ENCODE measurements around the gene FRK.

FRK gene

GRCh38 chr6:116033687-116034303, 26.9 kb downstream of the FRK start:
- DNase-seq, result no peak

DNA sequence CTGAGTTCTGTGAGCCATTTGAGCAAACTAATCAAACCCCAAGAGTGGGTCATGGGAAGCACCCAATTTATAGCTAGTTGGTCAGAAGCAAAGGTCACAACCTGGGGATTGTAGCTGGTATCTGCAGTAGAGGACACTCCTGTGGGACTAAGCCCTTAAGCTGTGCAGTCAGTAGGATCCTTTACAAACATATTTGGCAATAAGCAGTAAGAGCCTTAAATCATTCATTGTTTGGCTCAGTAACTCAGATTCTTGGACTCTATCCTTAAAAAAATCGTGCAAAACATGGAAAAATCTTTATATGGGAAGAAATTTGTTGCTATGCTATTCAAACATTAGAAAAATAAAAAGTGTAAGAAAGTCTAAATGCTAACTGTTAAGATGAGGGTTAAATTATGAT, 29.9 kb downstream of the FRK start:
- no peak for DNase-seq

GRCh38 chr6:116029535-116029934, 31.2 kb downstream of the FRK start:
- no peak for DNase-seq

DNA sequence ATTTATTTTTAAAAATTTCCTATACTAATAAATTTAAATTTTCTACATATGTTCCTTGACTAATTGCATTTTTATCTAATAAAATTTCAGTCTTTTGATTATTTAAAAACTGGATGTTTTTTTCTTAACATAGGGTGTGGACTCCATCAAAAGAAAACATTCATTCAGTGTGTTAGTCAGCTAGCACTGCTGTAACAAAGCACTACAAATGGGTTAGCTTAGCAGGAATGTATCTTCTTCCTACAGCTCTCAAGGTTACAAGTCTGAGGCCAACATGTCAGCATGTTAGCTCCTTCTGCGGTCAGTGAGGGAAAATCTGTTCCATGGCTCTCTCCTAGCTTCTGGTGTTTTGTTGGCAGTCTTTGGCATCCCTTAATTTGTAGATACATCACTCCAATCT, 32.5 kb downstream of the FRK start:
- DNase-seq, result no peak

- no peak for DNase-seq
These were observed 32.9 kb downstream of the FRK start for GRCh38 chr6:116027801-116028200.

DNA sequence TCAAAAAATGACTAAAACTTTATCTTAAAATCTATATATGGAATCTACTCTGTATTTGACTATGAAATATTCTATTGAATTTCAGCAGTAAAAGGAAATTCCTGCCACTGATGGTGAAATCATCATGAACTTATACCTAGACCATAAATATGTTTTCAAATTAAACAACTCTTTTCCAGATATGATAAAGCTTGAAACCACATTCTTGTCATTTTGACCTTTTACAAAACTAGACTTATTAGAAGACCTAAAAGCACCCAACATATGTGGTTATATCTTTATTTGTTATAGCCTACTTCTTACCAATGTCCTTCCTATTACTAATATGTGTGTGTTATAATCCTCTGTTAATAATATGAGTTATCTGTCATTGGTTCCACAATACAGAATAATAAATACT, 35.3 kb downstream of the FRK start:
- DNase-seq, result no peak

DNA sequence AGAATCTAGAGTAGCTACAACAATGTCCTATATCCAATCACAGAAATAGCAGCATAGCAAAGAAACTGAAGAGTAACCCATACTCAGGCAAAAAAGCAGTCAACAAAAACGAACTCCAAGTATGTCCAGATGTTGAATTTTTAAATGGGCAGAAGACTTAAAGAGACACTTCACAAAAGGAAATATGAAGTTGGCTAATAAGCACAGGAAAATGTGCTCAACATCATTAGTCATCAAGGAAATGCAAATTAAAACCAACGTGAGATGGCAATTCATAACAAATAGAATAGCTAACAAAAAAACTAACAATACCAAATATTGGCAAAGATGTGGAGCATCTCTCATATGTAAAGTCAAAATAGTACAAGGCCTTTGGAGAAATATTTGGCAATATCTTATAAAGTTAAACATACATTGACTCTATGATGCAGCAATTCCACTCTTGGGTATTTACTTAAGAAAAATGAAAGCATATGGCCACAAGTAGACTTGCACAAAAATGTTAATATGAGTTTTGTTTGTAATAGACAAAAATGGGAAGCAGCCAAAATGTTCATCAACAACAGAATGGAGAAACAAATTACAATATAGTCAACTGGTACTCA, 37.7 kb downstream of the FRK start:
- DNase-seq, result no peak

- DNase-seq, result no peak
These were observed 40.0 kb downstream of the FRK start for GRCh38 chr6:116020738-116021137.

DNA sequence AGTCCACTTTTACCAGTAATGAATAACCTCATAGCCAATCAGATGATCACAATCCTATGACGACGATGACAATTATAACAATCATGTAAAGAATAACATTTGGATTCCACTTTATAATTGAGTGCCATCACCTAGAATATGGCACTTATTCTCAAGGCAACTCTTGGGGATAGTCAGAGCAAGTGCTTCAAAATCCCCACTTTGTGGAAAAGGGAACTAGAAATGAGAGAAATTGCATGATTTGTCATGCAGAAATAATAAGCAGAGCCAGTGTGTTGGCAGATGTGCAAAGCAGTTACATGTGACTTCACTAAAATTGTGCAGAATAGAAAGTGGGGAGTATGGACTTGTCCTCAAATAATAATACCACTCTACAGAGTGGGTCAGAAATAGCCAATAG, 41.3 kb downstream of the FRK start:
- DNase-seq, result no peak

DNA sequence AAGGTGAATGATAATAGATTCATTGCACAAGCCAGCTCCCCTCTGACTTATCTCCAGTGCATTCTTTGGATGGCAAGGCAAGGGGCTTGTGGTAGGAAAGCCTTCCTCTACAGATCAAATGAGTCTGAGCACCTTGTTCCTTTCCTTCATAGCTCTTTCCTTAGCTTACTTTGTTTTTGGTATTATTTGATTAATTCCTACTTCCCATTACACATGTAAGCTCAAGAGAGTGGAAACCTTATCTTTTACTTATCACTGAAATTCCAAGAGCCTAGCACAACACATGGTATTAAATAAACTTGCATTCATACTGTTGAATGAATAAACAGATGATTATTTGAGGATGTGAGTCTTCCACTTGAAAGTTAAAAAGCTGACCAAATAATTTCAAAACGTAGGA, 41.7 kb downstream of the FRK start:
- DNase-seq, result no peak

GRCh38 chr6:116017546-116018295, 43.0 kb downstream of the FRK start:
- DNase-seq, result no peak

DNA sequence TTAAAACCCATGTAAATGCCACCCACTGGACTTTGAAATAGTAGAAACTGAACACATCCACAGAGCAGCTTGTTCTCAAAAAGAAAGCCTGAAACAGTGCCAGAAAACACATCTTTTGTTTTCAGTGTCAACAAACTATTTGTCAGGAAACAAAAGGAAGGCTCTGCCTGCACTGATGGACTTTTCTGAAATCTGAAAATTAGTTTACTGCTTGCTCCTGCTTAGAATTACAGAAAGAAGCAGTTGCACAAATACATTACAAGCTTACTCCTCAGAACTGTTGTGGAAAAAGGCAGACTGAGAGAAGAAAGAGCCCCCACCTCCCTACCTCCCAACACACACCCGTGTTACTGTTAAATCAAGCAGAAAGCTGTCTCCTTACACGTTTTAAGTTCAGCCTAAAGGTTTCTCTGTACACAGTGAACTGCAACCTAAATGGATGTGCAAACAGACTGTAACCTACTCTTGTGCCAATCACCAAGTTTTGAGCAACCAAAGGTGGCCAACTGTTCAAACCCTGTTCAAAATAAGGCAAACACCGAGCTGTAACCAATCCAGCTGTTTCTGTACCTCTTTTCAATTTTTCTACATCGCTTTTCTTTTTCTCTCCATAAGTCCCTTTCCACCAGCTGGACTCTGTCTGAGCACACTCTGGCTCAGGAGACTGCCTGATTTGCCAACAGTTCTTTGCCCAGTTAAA, 43.7 kb downstream of the FRK start:
- no peak for DNase-seq

GRCh38 chr6:116015983-116016382, 44.7 kb downstream of the FRK start:
- no peak for DNase-seq

- DNase-seq, result no peak
These were observed 45.1 kb downstream of the FRK start for GRCh38 chr6:116015561-116015960.

DNA sequence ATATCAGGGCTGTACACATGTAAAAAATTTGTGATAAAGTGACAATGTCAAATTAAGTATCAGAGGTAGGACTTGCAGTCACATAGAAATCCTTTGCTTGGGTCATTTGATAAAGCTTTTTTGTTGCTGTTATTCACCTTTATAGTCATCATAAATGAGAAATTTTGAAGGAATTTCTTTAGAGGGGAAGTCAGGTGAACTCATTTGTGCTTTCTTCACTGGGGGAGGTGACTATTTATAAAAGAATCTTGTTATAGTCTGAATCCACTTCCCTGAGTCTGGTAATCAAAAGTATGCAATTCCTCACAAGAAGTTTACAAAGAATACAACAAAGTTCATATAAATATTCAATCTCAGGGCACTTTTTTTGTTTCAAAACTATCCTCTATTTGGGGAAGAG, 47.7 kb downstream of the FRK start:
- no peak for DNase-seq

GRCh38 chr6:116012471-116012949, 48.2 kb downstream of the FRK start:
- DNase-seq, result no peak

DNA sequence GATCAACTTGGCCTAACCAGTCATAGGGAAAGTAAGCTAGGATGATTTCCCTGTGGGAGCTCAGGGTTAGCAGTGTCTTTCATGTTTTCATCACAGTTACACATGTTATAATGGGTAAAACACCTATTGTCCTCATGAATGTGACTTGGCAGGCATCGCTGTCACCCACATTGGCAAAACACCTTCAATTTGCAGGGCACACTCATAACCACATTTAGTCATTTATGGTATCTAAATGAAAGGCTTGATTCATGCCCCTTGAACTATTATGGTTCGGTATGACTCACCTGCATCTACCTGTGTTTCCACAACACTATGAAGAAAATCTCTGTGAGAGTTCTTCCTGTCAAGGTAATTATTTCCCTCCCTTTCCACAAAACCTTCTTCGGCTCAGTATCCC, 49.2 kb downstream of the FRK start:
- no peak for DNase-seq

DNA sequence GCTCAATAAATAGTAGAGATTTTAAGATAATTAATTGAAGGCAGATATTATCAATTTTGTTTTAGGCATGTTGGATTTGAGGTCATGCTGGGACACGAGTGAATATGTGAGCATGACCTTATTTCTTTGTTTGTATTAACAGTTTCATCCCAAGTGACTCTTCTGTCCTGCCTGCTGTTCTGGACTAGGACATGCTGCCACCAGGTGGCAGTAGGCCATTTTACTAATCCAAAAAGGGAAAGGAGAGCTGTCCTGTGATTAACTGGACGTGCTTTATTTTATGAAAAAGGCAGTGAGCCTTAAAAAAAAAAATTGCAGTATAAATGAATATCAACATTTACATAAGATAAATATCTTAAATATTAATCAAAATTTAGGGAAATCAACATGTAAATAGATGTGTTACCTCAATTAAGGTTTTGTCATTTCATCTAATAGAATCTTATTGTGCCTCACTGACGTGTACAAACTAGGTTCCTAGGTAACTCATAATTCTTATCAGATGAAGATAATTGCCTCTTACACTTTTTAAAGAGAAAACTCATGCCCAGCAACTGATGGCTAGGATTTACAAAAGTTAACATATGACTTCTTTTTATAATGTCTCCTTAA, 49.8 kb downstream of the FRK start:
- no peak for DNase-seq

- DNase-seq, result no peak
These were observed 50.3 kb downstream of the FRK start for GRCh38 chr6:116010386-116010785.

DNA sequence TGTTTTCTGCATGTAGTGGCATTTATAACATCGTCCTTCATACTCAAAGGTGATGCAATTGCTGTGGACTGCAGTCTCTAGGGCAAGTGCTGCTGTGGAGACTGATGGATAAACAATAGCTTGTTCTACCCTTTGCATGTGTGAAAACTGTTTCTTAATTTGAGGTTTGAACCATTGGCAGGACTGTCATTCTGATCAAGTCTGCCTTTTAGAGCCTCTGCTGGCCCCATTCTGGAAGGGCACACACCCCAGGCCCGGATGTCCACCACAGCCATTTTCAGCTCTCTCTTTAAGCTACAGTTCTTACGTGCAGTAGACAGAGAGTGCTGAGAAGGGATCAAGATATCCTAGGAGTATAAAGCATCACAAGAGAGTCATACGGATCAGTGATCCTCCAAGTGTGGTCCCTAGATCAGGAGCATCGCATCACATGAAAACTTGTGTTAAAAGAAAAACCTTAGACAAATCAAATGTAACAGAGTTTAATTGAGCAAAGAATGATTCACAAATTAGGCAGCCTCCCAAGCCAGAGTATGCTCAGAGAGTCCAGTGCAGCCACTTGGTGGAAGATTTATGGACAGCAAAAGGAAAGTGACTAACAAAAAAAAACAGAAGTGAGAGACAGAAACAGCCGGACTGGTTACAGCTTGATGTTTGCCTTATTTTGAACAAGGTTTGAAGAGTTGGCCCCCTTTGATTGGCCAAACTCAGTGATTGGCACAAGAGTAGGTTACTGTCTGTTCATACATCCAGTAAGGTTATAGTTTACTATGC, 52.0 kb downstream of the FRK start:
- DNase-seq, result no peak

- no peak for DNase-seq
These were observed 55.6 kb downstream of the FRK start for GRCh38 chr6:116004841-116005815.
